Measurements from ENCODE around the gene TTC39C.

Gene TTC39C

DNA sequence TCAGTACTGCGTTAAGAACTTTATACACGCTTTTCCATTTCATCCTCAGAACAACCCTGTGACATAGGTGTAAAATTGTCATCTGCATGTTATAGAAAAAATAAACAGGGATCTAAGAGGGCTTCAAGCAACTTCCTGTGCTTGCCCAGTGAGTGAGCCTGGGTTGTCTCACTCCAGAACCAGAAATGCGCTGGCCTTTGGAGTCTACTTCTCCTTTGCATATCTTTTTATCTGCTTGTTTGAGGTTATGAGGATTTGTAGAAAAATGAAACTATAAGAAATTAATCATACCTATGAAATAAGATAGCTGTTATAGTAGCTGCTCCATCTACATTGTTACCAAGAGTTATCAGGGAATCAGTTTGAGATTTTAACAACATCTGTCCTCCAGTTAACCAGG, 69.0 kb downstream of the TTC39C start:
- DNase-seq (ENCODE audit: low read depth in 2 of 2) = no peak

DNA sequence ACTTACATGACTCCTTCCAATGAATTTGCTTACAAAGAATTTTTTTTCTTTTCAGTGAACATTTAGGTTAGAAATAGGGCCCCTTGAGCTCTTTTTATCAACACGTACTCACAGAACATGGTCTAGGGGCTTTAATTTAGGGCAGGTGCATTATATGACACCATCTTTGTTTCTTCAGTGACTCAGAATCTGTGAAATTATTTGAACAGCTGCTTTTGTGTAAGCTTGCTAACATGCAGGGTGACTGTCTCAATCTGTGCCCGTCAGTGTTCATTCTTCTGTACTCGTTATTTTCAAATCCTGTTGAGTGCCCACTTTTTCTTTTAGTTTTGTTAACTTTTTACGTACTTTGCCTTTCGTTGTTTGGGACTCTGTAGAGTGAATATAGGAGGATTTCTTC, 71.5 kb downstream of the TTC39C start:
- no peak for DNase-seq (ENCODE audit: low read depth in 2 of 2)

DNA sequence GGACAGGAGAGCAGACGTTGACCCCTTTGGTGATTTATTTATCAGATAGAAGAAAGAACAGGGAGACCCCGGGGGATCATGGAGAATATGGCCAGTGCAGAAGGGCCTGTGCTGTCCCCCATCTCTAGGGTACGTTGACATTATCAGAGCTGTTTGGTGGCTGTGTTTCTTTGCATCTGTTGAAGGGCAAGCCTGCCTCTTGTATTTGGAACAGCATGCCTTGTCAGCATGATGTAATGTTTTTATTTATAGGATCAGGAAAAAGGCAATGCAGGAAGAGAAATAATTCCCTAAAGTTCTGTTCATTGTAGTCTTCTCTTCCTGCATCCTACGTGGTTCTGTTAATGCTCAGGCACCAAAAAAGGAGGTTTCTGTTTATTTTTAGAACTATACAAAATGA, 74.5 kb downstream of the TTC39C start:
- DNase-seq (ENCODE audit: low read depth in 2 of 2) = no peak

DNA sequence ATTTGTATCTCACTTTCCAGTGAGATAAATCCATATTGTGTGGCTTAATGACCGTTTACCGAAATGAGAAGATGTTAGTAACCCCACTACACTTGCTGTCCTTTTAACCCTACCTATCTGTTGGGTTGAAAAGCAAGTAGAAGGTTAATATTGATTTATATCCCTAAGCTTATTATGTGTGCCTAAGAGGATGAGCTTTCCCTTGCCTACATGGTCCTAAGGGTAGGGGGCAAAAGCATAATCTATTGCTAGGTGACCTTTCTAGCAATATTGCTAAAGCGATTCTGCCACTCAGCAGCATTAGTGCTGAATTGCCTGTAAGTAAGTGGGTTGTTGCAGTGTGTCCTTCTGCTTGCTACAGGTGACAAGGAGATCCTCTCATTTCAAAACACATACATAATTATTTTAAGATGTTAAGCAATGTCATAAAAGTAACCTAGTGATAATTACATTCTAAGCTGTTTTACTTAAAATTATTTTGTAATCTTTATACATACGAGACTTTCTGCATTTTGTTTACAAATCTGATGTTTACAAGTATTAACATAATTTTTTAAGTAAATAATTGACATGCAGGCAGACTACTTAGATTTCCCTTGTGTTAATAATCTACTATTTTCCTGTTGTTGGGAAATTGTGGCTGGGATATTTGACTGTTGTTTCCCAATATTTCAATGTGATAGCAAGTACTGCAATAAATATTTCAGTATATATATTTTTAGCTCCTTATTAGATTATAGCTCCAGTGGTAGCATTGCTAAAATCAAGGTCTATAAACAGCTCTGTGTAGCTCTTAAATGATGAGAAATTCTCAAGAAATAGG, 75.2 kb downstream of the TTC39C start:
- DNase-seq (ENCODE audit: low read depth in 2 of 2) = no peak

DNA sequence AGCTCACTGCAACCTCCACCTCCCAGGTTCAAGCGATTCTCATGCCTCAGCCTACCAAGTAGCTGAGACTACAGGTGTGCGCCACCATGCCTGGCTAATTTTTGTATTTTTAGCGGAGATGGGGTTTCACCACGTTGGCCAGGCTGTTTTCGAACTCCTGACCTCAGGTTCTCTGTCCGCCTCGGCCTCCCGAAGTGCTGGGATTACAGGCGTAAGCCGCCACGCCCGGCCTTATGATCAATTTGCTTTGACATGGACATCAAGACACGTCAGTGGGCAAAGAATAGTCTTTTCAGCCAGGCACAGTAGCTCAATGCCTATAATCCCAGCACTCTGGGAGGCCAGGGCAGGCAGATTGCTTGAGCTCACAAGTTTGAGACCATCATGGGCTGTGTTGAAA, 76.3 kb downstream of the TTC39C start:
- no peak for DNase-seq (ENCODE audit: low read depth in 2 of 2)

DNA sequence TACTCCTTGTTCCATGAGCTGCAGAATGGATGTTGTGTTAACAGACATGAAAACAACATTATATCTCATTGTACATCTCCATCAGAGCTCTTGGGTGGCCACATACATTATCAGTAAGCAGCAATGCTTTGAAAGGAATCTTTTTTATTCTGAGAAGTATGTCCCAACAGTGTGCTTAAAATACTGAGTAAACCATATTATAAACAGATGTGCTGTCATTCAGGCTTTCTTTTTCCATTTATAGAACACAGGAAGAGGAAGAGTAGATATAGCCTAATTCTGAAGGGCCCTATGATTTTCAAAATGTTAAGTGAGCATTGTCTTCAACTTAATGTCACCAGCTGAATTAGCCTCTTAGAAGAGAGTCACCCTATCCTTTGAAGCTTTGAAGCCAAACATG, 80.0 kb downstream of the TTC39C start:
- no peak for DNase-seq (ENCODE audit: low read depth in 2 of 2)

DNA sequence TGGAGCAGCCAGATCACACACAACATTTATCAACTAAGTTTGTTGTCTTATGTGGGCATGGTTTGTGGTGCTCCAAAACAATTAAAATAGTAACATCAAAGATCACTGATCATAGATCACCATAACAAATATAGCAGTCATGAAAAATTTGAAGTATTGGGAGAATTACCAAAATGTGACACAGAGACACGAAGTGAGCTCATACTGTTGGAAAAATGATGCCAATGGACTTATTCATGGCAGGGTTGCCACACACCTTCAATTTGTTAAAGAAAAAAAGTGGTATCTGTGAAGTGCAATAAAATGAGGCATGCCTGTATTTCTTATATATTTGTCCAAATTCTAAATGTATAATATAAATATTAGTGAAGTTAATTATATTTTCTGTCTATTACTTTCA, 81.4 kb downstream of the TTC39C start:
- no peak for DNase-seq (ENCODE audit: low read depth in 2 of 2)

DNA sequence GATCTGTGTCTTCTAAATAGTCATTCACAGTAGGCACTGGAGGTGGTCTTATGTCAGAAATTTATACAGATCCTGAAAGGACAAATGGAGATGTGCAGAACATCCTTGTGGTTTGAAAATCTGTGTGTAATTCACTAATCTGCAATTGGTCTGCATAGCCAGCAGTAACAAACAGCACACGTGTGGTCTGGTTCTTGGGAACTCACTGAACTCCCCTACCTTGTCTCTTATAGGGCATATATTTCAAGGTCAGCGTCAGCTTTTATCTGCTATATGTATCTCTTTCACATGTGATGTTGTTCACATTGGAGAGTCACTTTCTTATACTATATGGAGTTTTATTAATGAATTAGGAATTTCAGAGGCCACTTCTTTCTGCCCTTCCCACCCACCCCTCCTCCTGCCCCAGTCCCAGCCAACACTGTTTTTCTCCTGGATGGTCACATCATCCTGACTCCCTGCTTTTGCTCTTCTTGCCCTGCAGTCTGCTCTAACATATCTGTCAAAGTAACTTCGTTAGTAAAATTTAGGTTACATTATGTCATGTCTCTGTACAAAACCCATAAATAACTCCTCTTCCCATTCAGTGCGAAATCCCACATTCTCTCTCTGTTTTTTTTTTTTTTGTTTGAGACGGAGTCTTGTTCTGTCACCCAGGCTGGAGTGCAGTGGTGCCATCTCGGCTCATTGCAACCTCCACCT, 88.9 kb downstream of the TTC39C start:
- DNase-seq (ENCODE audit: low read depth in 2 of 2) = no peak

DNA sequence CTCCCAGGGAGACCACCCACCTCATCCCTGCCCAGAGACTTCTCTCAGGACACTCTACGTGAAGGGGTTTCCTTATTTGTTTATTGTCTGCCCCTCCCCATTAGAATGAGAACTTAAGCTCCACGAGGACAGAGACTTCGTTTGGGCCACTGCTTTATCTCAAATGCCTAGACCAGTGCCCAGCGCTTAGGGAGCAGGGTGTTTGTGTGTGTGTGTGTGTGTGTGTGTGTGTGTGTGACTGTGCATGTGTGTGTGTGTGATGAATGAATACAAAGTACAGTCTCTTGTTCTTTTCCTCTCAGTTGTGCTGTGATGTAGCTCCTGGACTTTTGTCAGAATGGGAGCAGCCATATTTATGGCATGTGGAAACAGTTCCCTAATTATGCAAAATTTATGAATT, 89.9 kb downstream of the TTC39C start:
- DNase-seq (ENCODE audit: low read depth in 2 of 2) = no peak

DNA sequence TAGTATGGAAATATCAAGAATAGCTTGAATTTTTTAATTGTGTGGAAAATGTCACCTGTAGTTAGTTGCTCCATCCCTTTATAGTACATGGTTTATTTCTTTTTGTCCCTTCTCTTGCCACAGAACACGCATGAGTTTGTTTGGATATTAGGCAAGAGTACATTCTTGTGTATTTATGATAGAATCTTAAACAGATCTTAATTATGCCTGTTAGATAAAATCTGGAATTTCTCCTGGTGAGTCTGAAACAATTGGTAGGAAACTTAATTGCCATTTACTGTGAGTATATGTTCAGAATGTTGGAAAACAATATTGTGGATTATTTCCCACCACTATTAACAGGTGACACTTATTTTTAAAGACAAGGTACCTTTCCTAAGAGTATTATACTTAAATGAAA, 94.1 kb downstream of the TTC39C start:
- no peak for DNase-seq (ENCODE audit: low read depth in 2 of 2)

DNA sequence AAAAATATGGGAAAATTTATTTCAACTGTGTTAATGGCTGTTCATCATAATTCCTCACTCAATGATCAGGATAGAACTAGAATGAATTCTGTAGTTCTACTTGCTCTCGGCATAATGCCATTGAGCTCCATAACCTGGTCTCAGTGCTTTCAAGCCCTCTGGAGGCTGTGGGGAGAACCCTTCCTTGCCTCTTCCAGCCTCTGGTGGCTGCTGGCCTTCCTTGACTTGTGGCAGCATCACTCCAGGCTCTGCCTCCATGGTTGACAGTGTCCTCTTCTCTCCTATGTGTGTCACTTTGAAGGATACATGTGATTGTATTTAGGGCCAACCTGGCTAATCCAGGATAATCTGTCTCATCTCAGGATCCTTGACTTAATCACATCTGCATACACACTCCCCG, 97.4 kb downstream of the TTC39C start:
- no peak for DNase-seq (ENCODE audit: low read depth in 2 of 2)

DNA sequence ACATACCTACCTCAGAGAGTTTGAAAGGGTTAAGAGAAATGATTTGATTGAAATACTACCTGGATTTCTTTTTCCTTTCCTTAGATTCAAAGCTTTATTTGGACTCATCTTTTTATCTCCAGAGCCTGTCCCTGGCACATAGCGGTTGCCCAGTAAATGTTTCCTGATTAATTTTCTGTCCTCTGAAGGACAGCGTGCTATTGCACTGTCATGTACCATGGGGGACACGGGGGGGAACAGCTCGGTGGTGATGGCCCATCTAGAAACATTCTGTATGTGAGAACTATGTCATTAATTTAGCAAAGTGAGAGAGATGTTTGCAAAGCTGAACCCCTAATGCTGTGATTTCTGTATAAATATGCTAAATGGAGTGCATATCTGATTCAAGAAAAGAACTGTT, 97.9 kb downstream of the TTC39C start:
- DNase-seq (ENCODE audit: low read depth in 2 of 2) = no peak

DNA sequence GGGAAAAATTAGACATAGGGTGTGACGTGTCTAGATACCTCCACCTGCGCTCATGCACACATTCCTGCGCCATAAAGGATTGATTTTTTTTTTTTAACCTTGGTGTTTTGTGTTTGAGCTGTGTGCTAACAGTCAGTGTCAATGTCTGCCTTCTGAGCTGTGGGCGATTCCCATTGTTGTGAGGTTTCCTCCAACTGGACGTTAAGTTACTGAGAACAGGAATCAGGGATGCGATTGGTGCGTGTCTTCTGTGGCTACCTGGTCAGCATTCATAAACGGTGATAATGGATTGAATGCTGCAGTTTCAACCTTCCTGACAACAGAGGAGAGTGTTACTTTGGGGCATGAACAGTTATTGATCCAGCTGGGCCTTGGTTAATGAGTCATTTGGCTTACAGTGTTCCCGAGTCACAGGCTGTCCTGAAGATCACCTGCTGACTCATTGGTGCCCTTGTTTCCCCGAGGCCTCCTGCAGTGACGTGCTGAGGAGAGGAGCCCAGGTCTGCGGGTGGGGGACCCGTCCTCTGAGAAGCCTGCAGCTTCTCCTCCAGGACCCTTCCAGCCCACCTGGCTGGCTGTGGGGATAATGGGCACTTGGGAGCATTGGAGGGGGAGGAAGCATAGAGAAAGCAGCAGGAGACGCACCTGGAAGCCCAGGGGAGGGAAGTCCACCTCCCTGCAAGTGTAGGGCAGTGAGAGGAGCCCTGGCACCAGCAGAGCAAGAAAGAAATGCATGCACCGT, 98.5 kb downstream of the TTC39C start:
- no peak for DNase-seq (ENCODE audit: low read depth in 2 of 2)

DNA sequence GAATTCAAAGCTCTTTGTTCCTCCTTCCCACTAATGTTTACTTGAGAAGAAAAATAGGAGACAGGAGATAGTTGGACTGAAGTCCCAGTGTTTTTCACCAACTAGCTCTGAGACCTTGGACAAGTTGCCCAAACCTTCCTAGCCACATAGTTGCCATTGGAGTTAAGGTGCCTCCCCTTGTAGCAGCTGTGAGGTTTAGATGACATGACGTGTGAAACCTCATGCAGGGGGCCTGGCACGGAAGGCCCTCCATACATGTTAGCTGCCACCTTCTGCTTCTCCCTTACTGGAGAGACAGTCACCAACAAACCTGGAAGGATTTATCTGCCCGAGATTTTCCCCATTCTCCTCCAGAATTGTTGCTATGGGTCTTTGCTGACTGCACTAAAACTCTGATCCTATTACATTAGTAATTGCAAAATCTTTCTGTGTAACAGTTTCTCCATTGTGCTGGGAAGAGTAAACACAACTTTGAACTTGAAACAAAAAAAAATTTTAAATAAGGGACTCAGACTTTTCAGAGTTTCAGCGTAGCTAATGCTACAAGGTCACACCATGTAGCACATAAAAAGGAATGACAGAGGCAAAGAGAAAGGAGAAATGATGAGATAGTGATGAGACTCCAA, 100.5 kb downstream of the TTC39C start:
- no peak for DNase-seq (ENCODE audit: low read depth in 2 of 2)

DNA sequence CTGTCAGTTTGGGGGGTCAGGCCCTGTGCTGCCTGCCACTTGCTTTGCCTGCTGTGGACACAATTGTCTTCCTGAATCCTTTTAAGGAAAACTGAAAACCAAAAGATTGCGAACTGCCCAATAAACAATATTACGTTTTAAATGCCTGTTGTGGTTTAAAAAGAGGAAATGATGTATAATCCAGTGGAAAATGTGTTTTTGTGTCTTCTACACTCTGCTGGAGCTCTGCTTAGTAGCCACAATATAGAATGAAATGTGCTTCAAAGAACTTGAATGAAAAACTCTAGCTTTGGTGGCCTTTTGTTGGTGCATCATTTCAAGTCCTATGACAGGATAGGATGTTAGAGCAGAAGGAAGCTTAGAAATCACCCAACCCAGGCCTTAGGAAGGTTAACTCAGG, 101.1 kb downstream of the TTC39C start:
- DNase-seq (ENCODE audit: low read depth in 2 of 2) = no peak

DNA sequence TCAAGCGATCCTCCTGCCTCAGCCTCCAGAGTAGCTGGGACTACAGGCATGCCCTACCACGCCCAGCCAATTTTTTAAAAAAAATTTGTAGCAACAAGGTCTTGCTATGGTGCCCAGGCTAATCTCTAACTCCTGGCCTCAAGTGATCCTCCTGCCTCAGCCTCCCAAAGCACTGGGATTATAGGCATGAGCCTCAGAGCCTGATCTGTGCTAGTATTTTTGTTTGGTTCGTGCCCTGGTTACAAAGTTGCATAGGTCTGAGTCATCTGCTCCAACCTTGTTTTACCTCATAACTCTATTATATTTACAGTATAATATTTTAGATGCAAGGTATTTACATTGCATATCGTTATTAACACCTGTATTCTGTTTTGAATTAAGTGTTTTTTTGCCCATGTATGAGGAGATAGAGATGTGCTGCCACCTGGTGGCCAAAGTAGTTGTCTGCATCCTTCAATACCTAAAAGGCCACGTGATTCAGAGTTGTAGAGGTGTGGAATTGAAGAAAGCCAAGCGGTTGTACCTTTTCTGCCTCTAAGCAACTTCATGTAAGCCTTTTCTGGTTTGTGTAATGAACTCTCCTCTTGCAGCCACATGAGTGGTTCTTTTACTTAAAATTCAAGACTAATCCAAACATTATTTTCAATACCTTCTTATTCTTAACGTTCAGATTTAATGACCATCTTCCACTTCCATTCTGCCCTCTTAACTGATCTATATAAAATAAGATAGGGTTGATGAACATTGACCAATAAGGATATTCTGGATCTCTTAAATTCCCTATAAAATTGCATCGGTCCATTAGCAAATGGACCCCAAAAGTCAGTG, 104.4 kb downstream of the TTC39C start:
- DNase-seq (ENCODE audit: low read depth in 2 of 2) = peak; percentile 52 to 63

DNA sequence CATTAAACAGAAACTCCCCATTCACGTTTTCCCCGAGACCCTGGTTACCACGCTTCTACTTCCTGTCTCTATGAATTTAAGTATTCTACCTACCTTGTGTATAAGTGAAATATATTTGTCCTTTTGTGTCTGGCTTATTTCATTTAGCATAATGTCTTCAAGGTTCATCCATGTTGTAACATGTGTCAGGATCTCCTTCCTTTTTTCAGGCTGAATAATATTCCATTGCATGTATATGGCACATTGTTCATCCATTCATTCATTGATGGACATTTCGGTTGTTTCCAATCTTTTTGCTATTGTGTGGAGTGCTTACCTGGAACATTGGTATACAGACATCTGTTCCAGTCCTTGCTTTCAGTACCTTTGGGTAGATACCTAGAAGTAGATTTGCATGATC, 106.1 kb downstream of the TTC39C start:
- DNase-seq (ENCODE audit: low read depth in 2 of 2) = no peak

DNA sequence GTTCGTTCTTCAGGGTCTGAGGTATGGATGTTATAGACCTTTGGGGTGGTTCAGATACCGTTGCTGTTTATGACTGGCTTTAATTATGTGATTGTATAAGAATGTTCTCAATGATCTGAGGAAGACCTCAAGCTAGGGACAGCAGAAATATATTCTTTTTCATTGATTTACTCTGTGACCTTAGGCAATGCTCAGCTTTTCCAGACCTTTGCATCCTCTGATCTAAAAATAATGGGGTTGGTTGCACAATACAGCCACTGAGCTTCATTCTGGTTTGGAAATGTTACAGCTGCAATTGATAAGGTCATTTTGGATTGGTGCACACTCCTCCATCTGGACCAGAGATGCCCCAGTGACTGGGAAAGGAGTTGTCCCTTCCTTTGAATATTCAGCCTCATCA, 107.1 kb downstream of the TTC39C start:
- DNase-seq (ENCODE audit: low read depth in 2 of 2) = no peak

DNA sequence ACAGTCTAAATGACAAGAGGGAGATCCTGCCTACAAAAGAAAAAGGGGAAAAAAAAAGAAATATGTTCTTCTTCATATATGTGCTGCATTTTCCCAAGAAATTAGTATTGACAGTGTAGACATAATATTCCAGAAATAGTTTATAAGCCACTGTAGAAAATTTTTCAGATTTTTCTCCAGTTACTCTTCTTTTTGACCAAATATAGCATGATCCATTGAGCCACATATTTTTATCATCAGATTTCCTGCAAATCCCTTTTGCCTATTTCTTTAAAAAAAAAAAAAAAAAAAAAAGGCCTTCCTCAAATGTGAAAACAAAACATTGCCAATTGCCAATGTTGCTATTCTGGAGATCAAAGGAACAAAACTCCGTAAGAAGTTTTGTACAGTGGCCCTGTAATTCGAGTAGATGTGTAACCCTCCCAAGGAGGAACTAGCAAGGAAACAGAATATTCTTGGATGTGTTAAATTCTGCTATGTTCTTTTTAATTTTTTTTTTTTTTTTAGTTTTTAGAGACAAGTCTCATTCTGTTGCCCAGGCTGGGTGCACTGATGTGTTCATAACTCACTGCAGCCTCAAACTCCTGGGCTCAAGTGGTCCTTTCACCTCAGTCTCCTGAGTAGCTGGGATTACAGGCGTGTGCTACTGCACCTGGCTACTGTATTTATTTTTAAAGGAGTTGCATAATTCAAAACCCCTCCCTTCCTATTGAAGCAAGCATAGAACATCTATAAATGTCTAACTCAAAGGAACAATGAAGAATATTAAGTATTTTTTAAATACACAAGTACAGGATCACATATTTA, 111.8 kb downstream of the TTC39C start:
- DNase-seq (ENCODE audit: low read depth in 2 of 2) = no peak

DNA sequence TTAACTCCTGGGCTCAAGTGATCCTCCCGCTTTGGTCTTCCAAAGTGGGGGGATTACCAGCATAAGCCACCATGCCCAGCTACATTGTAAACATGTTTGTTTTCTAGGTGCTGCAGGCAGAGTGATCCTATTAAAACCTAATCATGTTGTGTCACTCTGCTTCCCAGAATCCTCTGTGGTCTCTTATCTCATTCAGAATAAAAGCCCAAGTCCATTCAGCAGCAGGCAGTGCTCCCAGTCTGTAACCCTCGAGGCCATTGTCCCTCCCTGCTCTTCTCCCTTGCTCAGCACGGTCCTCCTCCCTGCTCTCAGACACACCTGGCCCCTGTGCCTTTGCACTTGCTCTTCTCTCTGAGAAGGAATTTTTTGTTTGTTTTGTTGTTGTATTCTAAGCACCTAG, 113.2 kb downstream of the TTC39C start:
- DNase-seq (ENCODE audit: low read depth in 2 of 2) = no peak

DNA sequence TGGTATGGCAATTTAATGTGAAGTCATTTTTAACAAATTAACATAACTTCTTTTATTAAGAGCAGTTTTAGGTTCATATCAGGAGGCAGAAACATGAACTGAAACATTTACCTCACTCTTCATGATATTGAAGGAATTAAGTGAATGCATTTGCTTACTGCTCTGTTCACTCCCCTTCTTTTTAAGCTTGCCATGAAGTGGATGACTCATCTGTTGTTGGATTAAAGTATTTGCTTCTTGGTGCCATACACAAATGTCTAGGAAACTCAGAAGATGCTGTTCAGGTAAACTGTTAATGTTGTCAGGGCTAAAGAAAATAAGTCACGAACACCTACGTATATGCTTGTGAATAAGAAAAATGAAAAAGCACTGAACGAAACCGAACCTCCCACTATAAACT, 114.1 kb downstream of the TTC39C start:
- no peak for DNase-seq (ENCODE audit: low read depth in 2 of 2)
